Left lung (tissue), 10 donors: ENCODE measurements around the gene ISCA2. TPM values are rescaled to one million over a fixed set of nuclear protein-coding genes. Genes with fewer than 3 reads are reported as not detected.

Experiments used
- ATAC-seq: fragments of 200-7000 bp; cut with Tn5 transposase; one replicate; pipeline ENCODE4 v1.9.1; 2020; ENCODE audit warnings: moderate library complexity
- DNase-seq, 4 donors: peaks; one replicate each; pipeline ENCODE4 v3.0.0-alpha.2; 2013 to 2020
- H3K27ac ChIP-seq, 2 donors: fragments of 200-600 bp; sonication (generic) in 1 of 2; one replicate each; pipeline versions ENCODE4 v1.5.0 to v1.8.0; 2020 to 2021
- H3K27me3 ChIP-seq, 2 donors: fragments of 200-600 bp; sonication (generic) in 1 of 2; one replicate each; pipeline versions ENCODE4 v1.5.0 to v1.8.0; 2020 to 2021
- H3K36me3 ChIP-seq, 2 donors: fragments of 200-600 bp; sonication (generic) in 1 of 2; one replicate each; pipeline versions ENCODE4 v1.5.0 to v1.8.0; 2020 to 2021
- H3K4me1 ChIP-seq, 2 donors: fragments of 200-600 bp; one replicate each; pipeline ENCODE4 v1.8.0; 2021
- H3K4me3 ChIP-seq, 2 donors: fragments of 200-600 bp; sonication (generic) in 1 of 2; one replicate each; pipeline versions ENCODE4 v1.5.0 to v1.8.0; 2020 to 2021; ENCODE audit warnings: mild to moderate bottlenecking in 1 of 2
- H3K9me3 ChIP-seq, 2 donors: fragments of 200-600 bp; sonication (generic) in 1 of 2; one replicate each; pipeline versions ENCODE4 v1.5.0 to v1.8.0; 2020 to 2021
- intact Hi-C, 2 donors: fragments of 100-400 bp; cut with DNase I; formaldehyde crosslinking; loops; one replicate each; pipeline versions ENCODE4 v1.11.2 to v1.14.2; 2022
- polyA plus RNA-seq, 6 donors: library from polyadenylated mRNA; unstranded; fragments of 120-200 nt; gene quantifications; one replicate each; pipeline ENCODE4 v1.2.1, GENCODE V29; 2013; ENCODE audit not compliant: insufficient read length in 6 of 6
- total RNA-seq, 2 donors: library from RNA; stranded (reverse); fragmentation: NEBNext Ultra II Directional; extraction: Animal tissue kit (Norgen Biotek cat#: 25700); gene quantifications; one replicate each; pipeline ENCODE4 v1.2.1, GENCODE V29; 2021
- TF ChIP-seq, protein P1 (sequence below), 2 donors: fragments of 200-600 bp; sonication (generic) in 1 of 2; IDR thresholded peaks; one replicate each; pipeline versions ENCODE4 v1.5.0 to v1.8.0; 2021; ENCODE audit warnings: antibody characterized with exemption in 2 of 2
- donor health status: DM: no; HTN: yes; CAD: no.
- donor health status: DM: no; HTN: no; CAD: no.

ISCA2 gene
- total and polyA plus RNA-seq, 8 donors = 22.7 to 35.2 (median 30.8) TPM

DNA sequence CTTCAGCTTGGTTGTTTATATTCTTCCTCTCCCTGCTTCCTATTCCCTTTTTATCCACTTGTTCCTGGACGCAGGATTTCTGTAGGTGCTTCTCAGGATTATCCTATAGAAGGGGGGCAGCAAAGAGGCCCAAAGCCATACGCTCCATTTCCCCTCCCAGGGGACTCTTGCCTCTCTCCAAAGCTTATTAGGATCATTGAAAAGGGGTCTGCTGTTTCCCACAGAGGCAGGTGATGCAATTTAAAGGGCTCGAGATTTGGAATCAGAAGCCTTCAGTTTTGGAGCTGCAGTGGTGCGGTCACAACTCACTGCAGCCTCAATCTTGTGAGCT lies 36.0 kb upstream of the ISCA2 start:
- ATAC-seq = no peak

GRCh38 chr14:74459289-74459946 lies 34.1 kb upstream of the ISCA2 start:
- Histone ChIP-seq H3K9me3 (no peaks in the 10 kb centered on the region), H3K4me1 (no peaks in the 10 kb centered on the region), H3K27me3 (no peaks in the 10 kb centered on the region), H3K27ac (no peak overlapping the region), H3K36me3 (no peaks in the 10 kb centered on the region), H3K4me3 (no peak overlapping the region)
- intact Hi-C loops = no loop called here
- DNase-seq (peak in 1 of 4 donors; percentile 19), ATAC-seq (peak; percentile 58)
- TF ChIP-seq, protein P1, sequence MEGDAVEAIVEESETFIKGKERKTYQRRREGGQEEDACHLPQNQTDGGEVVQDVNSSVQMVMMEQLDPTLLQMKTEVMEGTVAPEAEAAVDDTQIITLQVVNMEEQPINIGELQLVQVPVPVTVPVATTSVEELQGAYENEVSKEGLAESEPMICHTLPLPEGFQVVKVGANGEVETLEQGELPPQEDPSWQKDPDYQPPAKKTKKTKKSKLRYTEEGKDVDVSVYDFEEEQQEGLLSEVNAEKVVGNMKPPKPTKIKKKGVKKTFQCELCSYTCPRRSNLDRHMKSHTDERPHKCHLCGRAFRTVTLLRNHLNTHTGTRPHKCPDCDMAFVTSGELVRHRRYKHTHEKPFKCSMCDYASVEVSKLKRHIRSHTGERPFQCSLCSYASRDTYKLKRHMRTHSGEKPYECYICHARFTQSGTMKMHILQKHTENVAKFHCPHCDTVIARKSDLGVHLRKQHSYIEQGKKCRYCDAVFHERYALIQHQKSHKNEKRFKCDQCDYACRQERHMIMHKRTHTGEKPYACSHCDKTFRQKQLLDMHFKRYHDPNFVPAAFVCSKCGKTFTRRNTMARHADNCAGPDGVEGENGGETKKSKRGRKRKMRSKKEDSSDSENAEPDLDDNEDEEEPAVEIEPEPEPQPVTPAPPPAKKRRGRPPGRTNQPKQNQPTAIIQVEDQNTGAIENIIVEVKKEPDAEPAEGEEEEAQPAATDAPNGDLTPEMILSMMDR (IDR thresholded peaks at IDR 0.05) = peak; percentile 35 to 39

More for the DNA sequence above, 36.0 kb upstream of the ISCA2 start:
- Histone ChIP-seq H3K27ac (no peak overlapping the region), H3K4me3 (no peak overlapping the region), H3K4me1 (no peaks in the 10 kb centered on the region), H3K36me3 (no peaks in the 10 kb centered on the region), H3K9me3 (no peaks in the 10 kb centered on the region), H3K27me3 (no peaks in the 10 kb centered on the region)
- TF ChIP-seq, protein P1 (IDR thresholded peaks at IDR 0.05) = no peak
- intact Hi-C loops = no loop called here
- no peak for DNase-seq

DNA sequence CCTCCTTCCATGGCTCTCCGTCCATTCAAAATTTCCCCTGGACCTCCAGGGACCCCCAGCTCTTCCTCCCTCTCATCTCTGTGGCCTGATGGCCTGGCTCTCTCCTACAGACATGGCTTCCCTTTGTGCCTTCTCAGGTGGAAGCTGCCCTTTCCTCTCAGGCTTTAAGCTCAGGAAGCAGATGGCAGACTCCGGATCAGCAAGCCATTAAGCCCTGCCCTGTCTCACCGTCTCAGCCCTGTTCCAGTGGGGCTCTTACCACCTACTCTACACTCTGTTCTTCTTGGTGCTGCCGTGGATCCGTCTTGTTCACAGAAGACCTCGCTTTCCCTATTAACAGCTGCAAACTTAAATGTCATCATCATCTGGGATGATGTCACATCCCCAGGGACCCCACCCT lies 33.6 kb upstream of the ISCA2 start:
- TF ChIP-seq, protein P1 (IDR thresholded peaks at IDR 0.05) = no peak
- Histone ChIP-seq H3K27ac (no peak overlapping the region), H3K9me3 (no peaks in the 10 kb centered on the region), H3K36me3 (no peaks in the 10 kb centered on the region), H3K4me3 (no peak overlapping the region), H3K4me1 (no peaks in the 10 kb centered on the region), H3K27me3 (no peaks in the 10 kb centered on the region)
- DNase-seq (no peak), ATAC-seq (no peak)
- intact Hi-C loops = no loop called here

DNA sequence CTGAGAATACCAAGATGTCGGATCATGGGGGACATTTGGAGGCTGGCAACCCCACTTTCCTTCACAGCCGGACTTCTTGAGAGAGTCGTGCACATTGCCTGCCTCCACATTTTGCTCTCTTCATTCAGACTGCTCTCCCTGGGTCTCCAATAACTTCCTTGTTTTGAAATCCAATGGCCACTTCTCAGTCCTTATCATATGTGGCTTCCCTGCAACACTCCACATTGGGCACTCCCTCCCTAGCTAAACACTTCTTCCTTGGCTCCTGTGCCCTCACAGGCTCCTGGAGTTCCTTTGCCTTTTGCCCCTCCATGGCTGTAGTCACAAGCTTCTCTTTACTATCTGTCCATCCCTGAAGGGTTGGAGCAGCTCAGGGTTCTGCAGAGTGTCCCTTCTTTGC lies 30.6 kb upstream of the ISCA2 start:
- ATAC-seq = peak; percentile 83
- intact Hi-C loops = no loop called here
- Histone ChIP-seq H3K27me3 (no peaks in the 10 kb centered on the region), H3K4me3 (no peak overlapping the region), H3K27ac (no peak overlapping the region), H3K4me1 (no peaks in the 10 kb centered on the region), H3K36me3 (no peaks in the 10 kb centered on the region), H3K9me3 (no peaks in the 10 kb centered on the region)
- TF ChIP-seq, protein P1 (IDR thresholded peaks at IDR 0.05) = no peak
- no peak for DNase-seq

DNA sequence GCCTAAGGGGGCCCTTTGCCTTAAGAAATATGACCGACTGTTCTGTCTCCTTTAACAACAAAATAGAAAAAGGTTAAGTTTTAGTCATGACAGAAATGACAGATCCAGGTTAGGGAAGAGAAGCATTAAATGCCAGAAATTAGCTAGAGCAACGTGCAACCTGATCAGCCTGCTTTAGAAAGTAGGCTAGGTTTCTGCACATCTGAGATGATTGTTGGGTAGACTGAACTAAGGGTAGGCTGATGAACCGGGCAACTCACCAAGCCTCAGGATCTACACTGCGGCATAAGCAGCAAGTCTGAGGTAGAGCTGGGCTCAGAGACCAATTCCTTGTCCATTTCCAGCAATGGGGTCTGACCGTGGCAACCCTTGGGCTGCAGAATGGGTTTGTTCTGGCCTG lies 29.9 kb upstream of the ISCA2 start:
- TF ChIP-seq, protein P1 (IDR thresholded peaks at IDR 0.05) = no peak
- Histone ChIP-seq H3K27ac (no peak overlapping the region), H3K9me3 (no peaks in the 10 kb centered on the region), H3K4me3 (no peak overlapping the region), H3K36me3 (no peaks in the 10 kb centered on the region), H3K27me3 (no peaks in the 10 kb centered on the region), H3K4me1 (no peaks in the 10 kb centered on the region)
- ATAC-seq = no peak
- intact Hi-C loops = no loop called here
- no peak for DNase-seq
